B cell (primary cell): Measurements from ENCODE around the gene TGFA. TPM values are rescaled to one million over a fixed set of nuclear protein-coding genes. Genes with fewer than 3 reads are reported as not detected.

Experiments
- ATAC-seq: fragments of 200-7000 bp; cut with Tn5 transposase; one replicate; pipeline ENCODE4 v1.10.0; 2021; ENCODE audit warnings: low read depth, mild to moderate bottlenecking, moderate number of reproducible peaks, moderate library complexity
- CTCF ChIA-PET: fragments of 350-600 bp; sonication (Branson Sonifier 250); formaldehyde crosslinking; loops from one replicate; lab custom pipeline; 2021; ENCODE audit warnings: antibody characterized with exemption, inconsistent platforms; lab: Charles Lee
- POLR2A ChIA-PET: fragments of 350-600 bp; sonication (Branson Sonifier 250); formaldehyde crosslinking; loops from one replicate; lab custom pipeline; 2021; ENCODE audit warnings: antibody characterized with exemption; lab: Charles Lee
- DNase-seq: peaks from one replicate; pipeline ENCODE4 v3.0.0; 2013
- H2AFZ ChIP-seq: 2 replicates; pipeline ENCODE4 v1.6.1; 2012; ENCODE audit warnings: mild to moderate bottlenecking, low read depth, low read length; ENCODE audit not compliant: insufficient read depth, poor library complexity, severe bottlenecking
- H3K27ac ChIP-seq, 2 donors: 1 replicate in 1 of 2; 2 replicates in 1 of 2; pipeline ENCODE4 v1.5.1; 2012 to 2013; ENCODE audit warnings: low read length in 2 of 2, mild to moderate bottlenecking in 2 of 2, moderate library complexity in 1 of 2
- H3K27me3 ChIP-seq, 4 experiments: fragments of 200-600 bp in 1 of 4; sonication (generic) in 1 of 4; replicated peaks in 1 of 4; 1 replicate in 2 of 4; 2 replicates in 2 of 4; pipeline versions ENCODE4 v1.6.1 to v1.7.0; 2013 to 2016; ENCODE audit warnings: low read length in 3 of 4, mild to moderate bottlenecking in 2 of 4, mixed read lengths in 1 of 4, moderate library complexity in 1 of 4; ENCODE audit not compliant: insufficient read depth in 4 of 4, control insufficient read depth in 3 of 4; ENCODE audit errors: control extremely low read depth in 1 of 4
- H3K36me3 ChIP-seq, 2 experiments: replicated peaks in 1 of 2; 1 replicate in 1 of 2; 2 replicates in 1 of 2; pipeline versions ENCODE4 v1.6.1 to v1.7.1; 2013; ENCODE audit warnings: low read length in 1 of 2; ENCODE audit not compliant: insufficient read depth in 2 of 2, control insufficient read depth in 1 of 2; ENCODE audit errors: control extremely low read depth in 1 of 2, extremely low read depth in 1 of 2
- H3K4me1 ChIP-seq, 2 donors: fragments of 200-600 bp in 1 of 2; sonication (generic) in 1 of 2; 1 replicate in 1 of 2; 2 replicates in 1 of 2; pipeline versions ENCODE4 v1.5.1 to v1.6.1; 2013 to 2017; ENCODE audit warnings: low read length in 2 of 2; ENCODE audit not compliant: control insufficient read depth in 2 of 2, insufficient read depth in 2 of 2
- H3K4me2 ChIP-seq: replicated peaks from 2 replicates; pipeline ENCODE3; 2012; ENCODE audit warnings: mild to moderate bottlenecking, low read depth, low read length; ENCODE audit not compliant: poor library complexity, severe bottlenecking
- H3K4me3 ChIP-seq, 5 experiments: fragments of 200-600 bp in 1 of 5; sonication (generic) in 1 of 5; 1 replicate in 3 of 5; 2 replicates in 2 of 5; pipeline versions ENCODE4 v1.5.1 to v1.7.0; 2011 to 2016; ENCODE audit warnings: low read length in 4 of 5, mild to moderate bottlenecking in 4 of 5, low read depth in 2 of 5, control low read depth in 1 of 5, moderate library complexity in 1 of 5; ENCODE audit not compliant: insufficient read depth in 1 of 5; ENCODE audit errors: control extremely low read depth in 1 of 5, extremely low read depth in 1 of 5
- H3K79me2 ChIP-seq: fragments of 200-600 bp; sonication (generic); one replicate; pipeline ENCODE4 v1.6.0; 2016; ENCODE audit warnings: low read length; ENCODE audit not compliant: control insufficient read depth, insufficient read depth
- H3K9ac ChIP-seq: fragments of 200-600 bp; sonication (generic); 2 replicates; pipeline ENCODE4 v1.6.1; 2017; ENCODE audit warnings: mild to moderate bottlenecking, low read length, moderate library complexity
- H3K9me3 ChIP-seq, 3 donors: one replicate each; pipeline versions ENCODE4 v1.6.1 to v1.7.1; 2013; ENCODE audit warnings: low read length in 2 of 3; ENCODE audit not compliant: control insufficient read depth in 2 of 3, insufficient read depth in 1 of 3; ENCODE audit errors: control extremely low read depth in 1 of 3
- H4K20me1 ChIP-seq: 2 replicates; pipeline ENCODE4 v1.6.0; 2012; ENCODE audit warnings: mild to moderate bottlenecking, low read length; ENCODE audit not compliant: insufficient read depth, control insufficient read depth, poor library complexity, severe bottlenecking
- H3K27ac Mint-ChIP-seq: one replicate; pipeline ENCODE4 v1.8.0; 2021; ENCODE audit warnings: mixed read lengths
- H3K27me3 Mint-ChIP-seq: one replicate; pipeline ENCODE4 v1.8.0; 2021; ENCODE audit warnings: mixed read lengths
- H3K4me1 Mint-ChIP-seq: one replicate; pipeline ENCODE4 v1.8.0; 2021; ENCODE audit warnings: mixed read lengths
- H3K4me3 Mint-ChIP-seq: one replicate; pipeline ENCODE4 v1.8.0; 2021; ENCODE audit warnings: mixed read lengths
- H3K9me3 Mint-ChIP-seq: one replicate; pipeline ENCODE4 v1.8.0; 2022; ENCODE audit warnings: mixed read lengths; ENCODE audit not compliant: insufficient read depth
- EZH2 ChIP-seq: IDR thresholded peaks from 2 replicates; pipeline ENCODE4 v1.6.1; 2012; ENCODE audit warnings: borderline replicate concordance, low read depth, mild to moderate bottlenecking, moderate library complexity, low read length; ENCODE audit not compliant: insufficient read depth, poor library complexity, severe bottlenecking
- WGBS: methylation state at CpG from one replicate; pipeline ENCODE4 v1.1.5; 2013; ENCODE audit warnings: missing lambda C conversion rate; ENCODE audit not compliant: insufficient coverage; 5-methylcytosine and 5-hydroxymethylcytosine counted together
- intact Hi-C: fragments of 100-400 bp; cut with micrococcal nuclease; formaldehyde crosslinking; loops from one replicate; pipeline ENCODE4 v1.10.0; 2022
- polyA plus RNA-seq: library from polyadenylated mRNA; depleted of rRNA; stranded (reverse); fragments of >200 nt; gene quantifications from 2 replicates; pipeline ENCODE4 v1.2.3, GENCODE V29; 2012
- total RNA-seq, 2 donors: library from RNA; stranded (reverse); fragments of 120-200 nt in 1 of 2; gene quantifications; 1 replicate in 1 of 2; 2 replicates in 1 of 2; pipeline versions ENCODE4 v1.2.3 to v1.2.4, GENCODE V29; 2013 to 2022
- TF ChIP-seq, protein P1 (sequence below): fragments of 200-600 bp; IDR thresholded peaks from one replicate; pipeline ENCODE4 v1.8.0; 2022; ENCODE audit warnings: antibody characterized with exemption, mild to moderate bottlenecking

Gene TGFA
- total and polyA plus RNA-seq, 2 donors (not counting 1 experiment from before 2014, with no cell fraction given): 0.04 TPM; not detected in 1

DNA sequence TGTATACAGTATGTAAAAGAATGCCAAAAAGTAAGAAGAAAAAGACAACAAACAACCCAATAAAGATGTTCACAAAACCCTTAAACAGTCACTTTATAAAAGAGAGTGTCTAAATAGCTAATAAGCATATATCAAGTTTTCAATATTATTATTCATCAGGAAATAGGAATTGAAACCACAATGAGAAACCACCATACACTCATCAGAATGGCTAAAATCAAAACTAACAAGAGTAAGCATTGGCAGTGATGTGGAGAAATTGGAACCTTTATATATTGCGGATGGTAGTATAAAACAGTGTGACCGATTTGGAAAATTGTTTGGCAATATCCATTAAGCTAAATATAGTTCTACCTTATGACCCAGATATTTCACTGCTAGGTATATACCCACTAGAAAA, 20.5 kb upstream of the TGFA start:
- Histone ChIP-seq H3K27ac (no peak overlapping the region), H3K4me3 (no peak overlapping the region), H3K9ac (no peak overlapping the region), H3K79me2 (no peaks in the 10 kb centered on the region), H4K20me1 (no peaks in the 10 kb centered on the region), H3K4me1 (no peaks in the 10 kb centered on the region), H3K4me2 (no peak overlapping the region), H3K36me3 (no peaks in the 10 kb centered on the region), H3K27me3 (peaks cover 0 to 19% (median 9%) of the 10 kb centered on the region in 4 experiments), H2AFZ (no peak overlapping the region), H3K9me3 (no peaks in the 10 kb centered on the region)
- H3K27ac Mint-ChIP-seq: no peak overlapping the region
- DNase-seq (no peak), ATAC-seq (no peak)
- intact Hi-C loops: no loop called here
- no CpG with 5 or more reads among the region's 2 CpGs for WGBS
- ChIA-PET CTCF (no interaction called here), POLR2A (no interaction called here)
- peaks cover 4% of the 10 kb centered on the region for H3K9me3 Mint-ChIP-seq
- H3K27me3 Mint-ChIP-seq: peaks cover 34% of the 10 kb centered on the region
- no peaks in the 10 kb centered on the region for H3K4me1 Mint-ChIP-seq
- TF ChIP-seq, protein P1, sequence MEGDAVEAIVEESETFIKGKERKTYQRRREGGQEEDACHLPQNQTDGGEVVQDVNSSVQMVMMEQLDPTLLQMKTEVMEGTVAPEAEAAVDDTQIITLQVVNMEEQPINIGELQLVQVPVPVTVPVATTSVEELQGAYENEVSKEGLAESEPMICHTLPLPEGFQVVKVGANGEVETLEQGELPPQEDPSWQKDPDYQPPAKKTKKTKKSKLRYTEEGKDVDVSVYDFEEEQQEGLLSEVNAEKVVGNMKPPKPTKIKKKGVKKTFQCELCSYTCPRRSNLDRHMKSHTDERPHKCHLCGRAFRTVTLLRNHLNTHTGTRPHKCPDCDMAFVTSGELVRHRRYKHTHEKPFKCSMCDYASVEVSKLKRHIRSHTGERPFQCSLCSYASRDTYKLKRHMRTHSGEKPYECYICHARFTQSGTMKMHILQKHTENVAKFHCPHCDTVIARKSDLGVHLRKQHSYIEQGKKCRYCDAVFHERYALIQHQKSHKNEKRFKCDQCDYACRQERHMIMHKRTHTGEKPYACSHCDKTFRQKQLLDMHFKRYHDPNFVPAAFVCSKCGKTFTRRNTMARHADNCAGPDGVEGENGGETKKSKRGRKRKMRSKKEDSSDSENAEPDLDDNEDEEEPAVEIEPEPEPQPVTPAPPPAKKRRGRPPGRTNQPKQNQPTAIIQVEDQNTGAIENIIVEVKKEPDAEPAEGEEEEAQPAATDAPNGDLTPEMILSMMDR: no peak
- no peak for TF ChIP-seq EZH2
- no peak overlapping the region for H3K4me3 Mint-ChIP-seq

DNA sequence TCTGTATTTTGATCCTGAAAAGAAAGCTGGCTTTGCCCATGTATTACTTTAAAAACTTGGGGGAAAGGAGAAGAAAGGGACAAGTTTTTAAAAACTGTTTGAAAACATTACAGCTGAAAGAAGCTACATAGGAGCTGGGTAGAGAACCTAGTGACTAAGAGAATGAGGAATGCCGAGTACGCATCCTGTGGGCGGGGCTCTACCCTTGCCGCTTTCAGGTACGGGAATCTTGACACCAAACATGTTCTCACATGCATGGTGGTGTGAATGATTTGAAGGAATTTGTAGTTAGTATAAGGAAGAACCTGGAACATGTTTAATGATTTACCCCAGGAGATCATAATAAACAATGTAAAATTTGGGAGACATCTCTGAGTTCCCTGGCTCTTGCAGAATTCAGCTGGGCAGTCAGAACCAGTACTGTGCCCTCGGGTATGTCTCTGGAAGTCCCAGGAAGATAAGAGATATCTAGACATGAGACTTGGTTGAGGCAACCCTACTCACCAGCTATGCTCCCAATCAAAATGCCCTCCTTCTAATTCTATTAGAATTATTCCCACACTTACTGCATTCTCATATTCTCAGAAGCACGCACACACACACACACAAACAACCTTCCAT, 16.5 kb upstream of the TGFA start:
- H3K36me3 ChIP-seq: no peaks in the 10 kb centered on the region
- no peak overlapping the region for H2AFZ ChIP-seq
- no peak overlapping the region for H3K4me2 ChIP-seq
- ChIA-PET CTCF (no interaction called here), POLR2A (no interaction called here)
- peaks cover 22% of the 10 kb centered on the region for H3K27me3 Mint-ChIP-seq
- ATAC-seq (no peak), DNase-seq (no peak)
- H3K4me1 ChIP-seq: no peaks in the 10 kb centered on the region
- H3K27me3 ChIP-seq: peaks cover 0 to 19% (median 6%) of the 10 kb centered on the region in 4 experiments
- no peaks in the 10 kb centered on the region for H3K79me2 ChIP-seq
- H4K20me1 ChIP-seq: no peaks in the 10 kb centered on the region
- TF ChIP-seq, protein P1: no peak
- no peak for TF ChIP-seq EZH2
- no peaks in the 10 kb centered on the region for H3K9me3 Mint-ChIP-seq
- no peak overlapping the region for H3K4me3 ChIP-seq
- intact Hi-C loops: no loop called here
- no peak overlapping the region for H3K27ac ChIP-seq
- H3K9ac ChIP-seq: no peak overlapping the region
- H3K4me1 Mint-ChIP-seq: no peaks in the 10 kb centered on the region
- H3K27ac Mint-ChIP-seq: no peak overlapping the region
- 90% methylated on average over 7 of the region's 7 CpGs for WGBS
- no peaks in the 10 kb centered on the region for H3K9me3 ChIP-seq
- H3K4me3 Mint-ChIP-seq: no peak overlapping the region
